Measurements from ENCODE around the gene RFX6.

RFX6 gene

GRCh38 chr6:116933485-116933884, 56.4 kb downstream of the RFX6 start (continued):
- TF ChIP-seq ZBTB1 (tag by site-specific recombination; IDR thresholded peaks at IDR 0.05) (no peak), ZBTB49 (tag by site-specific recombination; IDR thresholded peaks at IDR 0.05; ENCODE audit: low read depth) (no peak), ZNF366 (tag by site-specific recombination; conservative IDR thresholded peaks at IDR 0.05) (no peak), ZNF792 (tag by site-specific recombination; IDR thresholded peaks at IDR 0.05) (no peak), ZNF302 (tag by site-specific recombination; IDR thresholded peaks at IDR 0.05; ENCODE audit: low read depth) (no peak), ZNF157 (tag by site-specific recombination; IDR thresholded peaks at IDR 0.05) (no peak), SETDB1 (IDR thresholded peaks at IDR 0.05; ENCODE audit: insufficient read length, low read length) (no peak), ZNF311 (tag by site-specific recombination; IDR thresholded peaks at IDR 0.05; ENCODE audit: borderline replicate concordance) (no peak), ZSCAN30 (tag by site-specific recombination; IDR thresholded peaks at IDR 0.05) (no peak), ZNF350 (tag by site-specific recombination; IDR thresholded peaks at IDR 0.05) (no peak), ZNF354C (tag by site-specific recombination; IDR thresholded peaks at IDR 0.05; ENCODE audit: borderline replicate concordance, low read depth) (no peak), ZSCAN4 (tag by site-specific recombination; IDR thresholded peaks at IDR 0.05) (no peak), ZBTB17 (tag by site-specific recombination; IDR thresholded peaks at IDR 0.05) (peak; percentile 36; the same call in 1 of the 2 replicates), ZNF391 (tag by site-specific recombination; IDR thresholded peaks at IDR 0.05; ENCODE audit: borderline replicate concordance, low read depth) (no peak), ZNF580 (tag by site-specific recombination; IDR thresholded peaks at IDR 0.05) (no peak), OVOL3 (tag by site-specific recombination; IDR thresholded peaks at IDR 0.05) (peak; percentile 68; the same call in 1 of the 2 replicates), ZNF548 (tag by site-specific recombination; IDR thresholded peaks at IDR 0.05) (no peak), PRDM6 (tag by site-specific recombination; IDR thresholded peaks at IDR 0.05) (0 out of 2 replicates have a peak, but pooled peaks have one; percentile 34), AEBP2 (tag by site-specific recombination; IDR thresholded peaks at IDR 0.05; ENCODE audit: borderline replicate concordance) (no peak), ZNF791 (tag by site-specific recombination; IDR thresholded peaks at IDR 0.05) (no peak), ZNF114 (tag by site-specific recombination; IDR thresholded peaks at IDR 0.05) (no peak), SCRT1 (tag by site-specific recombination; IDR thresholded peaks at IDR 0.05; ENCODE audit: borderline replicate concordance) (no peak), TCF7L2 (IDR thresholded peaks at IDR 0.05; ENCODE audit: borderline replicate concordance, low read depth, low read length) (no peak), ZNF692 (tag by site-specific recombination; IDR thresholded peaks at IDR 0.05) (no peak), MYNN (tag by site-specific recombination; IDR thresholded peaks at IDR 0.05; ENCODE audit: borderline replicate concordance) (no peak), ZNF555 (tag by site-specific recombination; conservative IDR thresholded peaks at IDR 0.05) (no peak), ZNF549 (tag by site-specific recombination; IDR thresholded peaks at IDR 0.05) (no peak), ZNF148 (tag by site-specific recombination; IDR thresholded peaks at IDR 0.05; ENCODE audit: borderline replicate concordance) (no peak), ZNF221 (tag by site-specific recombination; IDR thresholded peaks at IDR 0.05; ENCODE audit: borderline replicate concordance) (no peak), ZNF112 (tag by site-specific recombination; IDR thresholded peaks at IDR 0.05) (no peak)

Measured in HEK293 (cell line).